ENCODE results near the gene USP6NL.

USP6NL gene

DNA sequence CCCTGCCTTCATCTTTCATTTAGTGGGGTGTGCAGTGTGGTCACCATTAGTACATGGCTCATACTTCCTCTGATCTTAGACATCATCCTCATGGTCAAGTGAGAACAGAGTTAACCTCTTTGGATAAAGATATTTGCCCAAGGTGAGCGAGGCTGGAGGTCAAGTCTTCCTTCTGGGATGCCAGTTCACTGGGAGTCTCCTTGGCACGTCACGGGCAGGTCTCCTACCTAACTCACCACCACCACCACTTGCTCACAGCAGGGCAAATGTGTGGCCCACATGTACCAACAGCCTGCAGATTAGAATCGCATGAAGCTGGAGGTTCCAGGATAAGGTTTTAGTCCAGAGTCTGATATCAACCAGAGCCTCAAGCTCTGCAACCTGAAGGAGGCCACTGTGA lies 164.6 kb downstream of the USP6NL start:
- no peaks in the 10 kb centered on the region for H3K36me3 ChIP-seq (ENCODE audit: control insufficient read depth, insufficient read depth, low read length)
- no peak overlapping the region for H3K4me3 ChIP-seq (ENCODE audit: extremely low read depth, insufficient read depth, low read length, poor library complexity, severe bottlenecking)
- H3K27ac ChIP-seq (ENCODE audit: low read depth, low read length, severe bottlenecking): no peak overlapping the region
- H3K9me3 ChIP-seq (ENCODE audit: control insufficient read depth, low read length): no peaks in the 10 kb centered on the region
- H3K4me1 ChIP-seq (ENCODE audit: control insufficient read depth, insufficient read depth, low read length, poor library complexity, severe bottlenecking): no peaks in the 10 kb centered on the region
- 89 to 96% methylated on average over 1 to 2 of the region's 4 CpGs for WGBS, 2 experiments (ENCODE audit: insufficient coverage in 2 of 2)

DNA sequence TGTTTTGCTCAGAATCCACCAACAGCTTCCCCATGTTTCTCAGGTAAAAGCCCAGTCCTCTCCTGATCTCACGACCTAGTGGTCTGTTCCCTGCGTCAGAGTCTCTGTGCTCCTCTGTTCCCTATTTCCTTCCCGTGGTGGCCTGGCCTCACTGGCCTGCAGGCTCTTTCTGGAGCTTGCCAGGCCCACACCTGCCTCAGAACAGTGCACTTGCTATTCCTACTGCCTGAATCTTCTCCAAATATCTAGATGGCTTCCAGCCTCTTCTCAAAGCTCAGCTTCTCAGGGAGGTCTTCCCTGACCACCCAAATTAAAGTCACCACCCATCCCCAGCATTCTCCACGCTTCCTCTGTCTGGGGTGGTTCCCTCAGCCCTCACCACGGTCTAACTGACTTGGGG lies 165.3 kb downstream of the USP6NL start:
- no peaks in the 10 kb centered on the region for H3K4me1 ChIP-seq (ENCODE audit: control insufficient read depth, insufficient read depth, low read length, poor library complexity, severe bottlenecking)
- no peak overlapping the region for H3K27ac ChIP-seq (ENCODE audit: low read depth, low read length, severe bottlenecking)
- no peak overlapping the region for H3K4me3 ChIP-seq (ENCODE audit: extremely low read depth, insufficient read depth, low read length, poor library complexity, severe bottlenecking)
- WGBS, 2 experiments (ENCODE audit: insufficient coverage in 2 of 2): 89 to 90% methylated on average over 3 to 5 of the region's 5 CpGs
- H3K9me3 ChIP-seq (ENCODE audit: control insufficient read depth, low read length): no peaks in the 10 kb centered on the region
- H3K36me3 ChIP-seq (ENCODE audit: control insufficient read depth, insufficient read depth, low read length): no peaks in the 10 kb centered on the region

DNA sequence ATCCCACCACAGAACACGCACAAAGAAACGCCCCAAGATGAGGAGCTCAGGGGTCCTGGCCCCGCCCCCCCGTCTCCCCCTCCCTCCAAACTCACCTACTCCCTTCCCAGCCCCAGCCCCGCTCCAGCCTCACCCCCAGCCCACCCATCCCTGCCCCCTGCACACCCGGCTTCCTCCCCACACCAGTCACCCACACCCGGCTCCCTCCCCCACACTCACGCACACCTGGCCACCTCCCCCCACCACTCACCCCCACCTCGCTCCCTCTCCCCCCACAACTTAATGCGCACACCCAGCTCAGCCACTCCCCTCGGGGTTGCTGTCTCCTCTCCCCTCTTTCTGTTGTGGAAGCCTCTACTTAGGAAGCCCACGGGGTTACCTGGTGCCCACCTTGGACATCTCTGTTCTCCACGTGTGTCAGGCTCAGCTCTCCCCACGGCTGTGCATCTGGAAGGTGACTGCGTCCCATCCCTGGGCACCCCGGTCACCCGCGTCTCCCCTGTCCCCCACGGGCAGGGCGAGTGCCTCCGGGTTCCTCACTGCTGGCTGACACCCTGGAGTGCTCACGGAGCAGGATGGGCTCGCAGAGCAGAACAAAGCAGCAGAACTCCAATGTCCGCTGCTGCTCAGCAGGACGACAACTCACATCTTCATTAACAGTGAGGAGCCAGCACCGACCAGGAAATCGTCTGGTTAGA lies 166.8 kb downstream of the USP6NL start:
- Histone ChIP-seq H3K9me3 (ENCODE audit: control insufficient read depth, low read length) (no peaks in the 10 kb centered on the region), H3K36me3 (ENCODE audit: control insufficient read depth, insufficient read depth, low read length) (no peaks in the 10 kb centered on the region), H3K4me3 (ENCODE audit: extremely low read depth, insufficient read depth, low read length, poor library complexity, severe bottlenecking) (no peak overlapping the region), H3K27ac (ENCODE audit: low read depth, low read length, severe bottlenecking) (no peak overlapping the region), H3K4me1 (ENCODE audit: control insufficient read depth, insufficient read depth, low read length, poor library complexity, severe bottlenecking) (no peaks in the 10 kb centered on the region)
- WGBS, 2 experiments (ENCODE audit: insufficient coverage in 2 of 2): 69 to 70% methylated on average over 17 to 18 of the region's 27 CpGs

DNA sequence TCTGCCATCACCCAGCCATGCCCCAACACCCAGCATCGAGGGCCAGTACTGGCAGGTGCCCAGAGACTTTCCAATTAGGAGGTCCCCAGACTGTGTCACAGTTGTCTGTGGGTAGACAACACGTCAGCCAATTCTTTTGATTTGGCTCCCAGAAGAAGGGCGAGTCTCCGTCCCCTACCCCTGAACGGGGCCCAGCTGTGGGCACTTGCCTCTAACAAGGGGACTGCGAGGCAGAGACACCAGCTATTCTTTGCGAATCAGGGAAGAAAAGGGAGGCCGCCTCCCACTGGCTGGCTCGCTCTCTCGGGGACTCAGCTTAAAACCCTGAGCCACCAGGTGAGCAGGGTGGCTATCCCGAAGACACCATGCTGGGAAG lies 167.3 kb downstream of the USP6NL start:
- no peaks in the 10 kb centered on the region for H3K4me1 ChIP-seq (ENCODE audit: control insufficient read depth, insufficient read depth, low read length, poor library complexity, severe bottlenecking)
- 93 to 94% methylated on average over 8 to 11 of the region's 11 CpGs for WGBS, 2 experiments (ENCODE audit: insufficient coverage in 2 of 2)

DNA sequence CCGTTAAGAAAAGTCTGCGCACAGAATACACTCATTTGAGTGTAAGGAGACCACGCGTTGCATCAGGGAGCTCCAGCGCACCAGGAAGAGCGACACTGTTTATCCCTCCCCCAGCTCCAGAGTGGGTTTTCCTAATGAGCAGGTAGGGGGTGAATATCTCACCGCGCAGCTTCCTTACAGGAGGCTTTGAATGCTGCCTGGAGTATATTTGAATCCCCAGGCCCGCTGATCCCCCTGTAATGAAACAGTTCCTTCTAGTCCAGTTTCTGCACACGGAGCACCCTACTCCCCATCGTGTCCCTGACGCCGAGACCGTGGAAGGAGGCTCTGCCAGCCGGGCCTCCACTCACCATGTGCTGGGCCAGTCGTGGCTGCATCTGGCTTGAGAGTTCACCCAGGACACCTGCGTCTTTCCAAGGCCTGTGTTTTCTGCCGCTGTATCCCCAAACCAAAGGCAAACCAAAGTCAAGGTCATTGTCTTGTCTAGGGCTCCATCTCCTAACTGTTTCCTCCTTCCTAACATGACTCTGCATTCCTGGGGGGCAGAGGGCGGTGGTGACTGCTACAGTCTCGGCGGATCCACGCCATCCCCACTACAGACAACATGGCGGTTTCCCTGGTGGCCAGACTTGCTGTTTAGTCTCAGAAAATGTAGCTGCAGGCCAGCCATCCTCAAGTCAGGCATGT lies 167.8 kb downstream of the USP6NL start:
- 92 to 94% methylated on average over 21 of the region's 23 CpGs for WGBS, 2 experiments (ENCODE audit: insufficient coverage in 2 of 2)
- Histone ChIP-seq H3K4me1 (ENCODE audit: control insufficient read depth, insufficient read depth, low read length, poor library complexity, severe bottlenecking) (no peaks in the 10 kb centered on the region), H3K9me3 (ENCODE audit: control insufficient read depth, low read length) (no peaks in the 10 kb centered on the region), H3K27ac (ENCODE audit: low read depth, low read length, severe bottlenecking) (no peak overlapping the region), H3K36me3 (ENCODE audit: control insufficient read depth, insufficient read depth, low read length) (no peaks in the 10 kb centered on the region), H3K4me3 (ENCODE audit: extremely low read depth, insufficient read depth, low read length, poor library complexity, severe bottlenecking) (no peak overlapping the region)

More for the DNA sequence above, 167.3 kb downstream of the USP6NL start:
- Histone ChIP-seq H3K4me3 (ENCODE audit: extremely low read depth, insufficient read depth, low read length, poor library complexity, severe bottlenecking) (no peak overlapping the region), H3K9me3 (ENCODE audit: control insufficient read depth, low read length) (no peaks in the 10 kb centered on the region), H3K27ac (ENCODE audit: low read depth, low read length, severe bottlenecking) (no peak overlapping the region), H3K36me3 (ENCODE audit: control insufficient read depth, insufficient read depth, low read length) (no peaks in the 10 kb centered on the region)

DNA sequence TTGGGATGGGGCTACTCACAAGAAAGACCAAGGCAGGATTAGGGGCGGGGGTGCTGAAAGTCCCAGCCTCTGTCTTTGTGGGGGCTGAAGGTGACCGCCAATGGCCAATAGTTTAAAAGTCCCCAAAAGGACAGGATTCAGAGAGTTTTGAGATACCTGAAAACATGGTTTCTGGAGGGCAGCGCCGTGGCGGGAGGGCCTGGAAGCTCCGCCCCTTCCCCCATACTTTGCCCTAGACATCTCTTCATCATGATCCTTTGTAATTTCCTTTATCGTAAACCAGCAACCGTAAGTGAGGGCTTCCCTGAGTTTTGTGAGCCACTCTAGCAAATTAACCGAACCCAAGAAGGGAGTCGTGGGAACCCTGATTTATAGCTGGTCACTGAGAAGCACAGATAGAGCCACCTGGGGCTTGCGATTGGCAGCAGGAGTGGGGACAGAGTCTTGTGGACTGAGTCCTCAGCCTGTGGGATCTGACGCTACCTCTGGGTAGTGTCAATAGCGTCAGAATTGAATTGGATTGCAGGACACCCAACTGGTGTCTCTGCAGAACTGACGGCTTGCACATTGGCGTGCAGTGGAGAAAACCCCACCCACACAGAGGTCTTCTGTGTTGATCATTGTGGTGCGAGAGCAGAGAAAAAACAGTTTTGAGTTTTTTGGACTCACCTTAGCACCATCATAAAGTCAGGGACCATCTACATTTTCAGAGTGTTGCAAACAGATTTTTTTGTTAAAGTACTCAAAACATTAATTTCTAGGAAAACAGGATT lies 169.3 kb downstream of the USP6NL start:
- Histone ChIP-seq H3K27ac (ENCODE audit: low read depth, low read length, severe bottlenecking) (no peak overlapping the region), H3K4me3 (ENCODE audit: extremely low read depth, insufficient read depth, low read length, poor library complexity, severe bottlenecking) (no peak overlapping the region), H3K36me3 (ENCODE audit: control insufficient read depth, insufficient read depth, low read length) (no peaks in the 10 kb centered on the region), H3K9me3 (ENCODE audit: control insufficient read depth, low read length) (no peaks in the 10 kb centered on the region), H3K4me1 (ENCODE audit: control insufficient read depth, insufficient read depth, low read length, poor library complexity, severe bottlenecking) (no peaks in the 10 kb centered on the region)
- WGBS, 2 experiments (ENCODE audit: insufficient coverage in 2 of 2): 95 to 96% methylated on average over 13 to 15 of the region's 16 CpGs

DNA sequence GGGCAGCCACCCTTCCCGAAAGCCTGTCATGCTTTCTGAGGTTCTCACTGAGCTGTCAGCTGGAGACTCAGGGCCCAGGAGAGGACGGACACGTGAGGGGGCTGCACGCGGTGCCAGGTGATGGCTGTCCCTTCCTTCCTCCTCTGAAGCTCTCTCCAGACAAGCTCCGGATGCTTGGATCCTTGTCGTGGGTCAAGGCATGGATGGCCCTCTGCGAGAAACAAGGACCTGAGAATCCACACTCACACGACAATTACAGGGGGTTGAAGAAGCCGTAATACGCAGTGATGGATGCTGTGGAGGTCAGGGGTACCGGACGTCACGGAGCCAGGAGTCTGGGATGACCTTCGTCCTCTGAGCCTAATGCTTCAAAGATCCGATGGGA lies 170.3 kb downstream of the USP6NL start:
- Histone ChIP-seq H3K4me3 (ENCODE audit: extremely low read depth, insufficient read depth, low read length, poor library complexity, severe bottlenecking) (no peak overlapping the region), H3K4me1 (ENCODE audit: control insufficient read depth, insufficient read depth, low read length, poor library complexity, severe bottlenecking) (no peaks in the 10 kb centered on the region), H3K9me3 (ENCODE audit: control insufficient read depth, low read length) (no peaks in the 10 kb centered on the region), H3K36me3 (ENCODE audit: control insufficient read depth, insufficient read depth, low read length) (no peaks in the 10 kb centered on the region), H3K27ac (ENCODE audit: low read depth, low read length, severe bottlenecking) (no peak overlapping the region)
- 90 to 95% methylated on average over 12 to 13 of the region's 16 CpGs for WGBS, 2 experiments (ENCODE audit: insufficient coverage in 2 of 2)

DNA sequence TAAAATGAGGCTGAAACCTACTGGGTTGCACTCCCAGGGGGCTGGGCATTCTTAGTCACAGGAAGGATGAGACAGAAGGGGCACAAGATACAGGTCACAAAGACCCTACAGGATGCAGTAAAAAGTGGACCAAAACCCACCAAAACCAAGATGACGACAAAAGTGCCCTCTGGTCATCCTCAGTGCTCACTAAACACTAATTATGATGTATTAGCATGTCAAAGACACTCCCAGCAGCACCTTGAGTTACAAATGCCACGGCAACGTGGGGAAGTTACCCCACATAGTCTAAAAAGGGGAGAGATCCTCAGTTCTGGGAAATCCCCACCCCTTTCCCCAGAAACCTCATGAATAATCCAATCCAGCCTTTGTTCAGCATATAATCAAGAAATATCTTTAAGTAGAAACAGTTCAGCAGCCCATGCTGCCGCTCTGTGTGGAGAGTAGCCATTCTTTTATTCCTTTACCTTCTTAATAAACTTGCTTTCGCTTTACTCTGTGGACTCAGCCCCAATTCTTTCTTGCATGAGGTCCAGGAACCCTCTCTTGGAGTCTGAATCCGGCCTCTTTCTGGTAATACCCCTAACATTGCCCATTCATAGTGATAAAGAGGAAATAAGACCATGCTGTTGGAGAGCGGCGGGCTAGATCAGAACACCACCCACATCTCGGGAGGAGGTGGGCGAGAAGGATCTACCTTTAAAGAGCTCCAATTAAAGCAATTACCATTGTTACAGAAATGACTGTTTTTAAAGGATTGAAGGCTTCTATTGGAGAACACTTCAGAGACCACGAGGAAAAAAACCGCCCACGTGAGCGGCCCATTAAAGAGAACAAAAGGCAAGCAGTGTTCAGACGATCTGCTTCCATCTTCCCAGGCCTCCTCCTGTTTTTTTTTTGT lies 170.9 kb downstream of the USP6NL start:
- peaks cover 4% of the 10 kb centered on the region for H3K4me1 ChIP-seq (ENCODE audit: control insufficient read depth, insufficient read depth, low read length, poor library complexity, severe bottlenecking)
- no peaks in the 10 kb centered on the region for H3K36me3 ChIP-seq (ENCODE audit: control insufficient read depth, insufficient read depth, low read length)
- no peak overlapping the region for H3K27ac ChIP-seq (ENCODE audit: low read depth, low read length, severe bottlenecking)
- H3K4me3 ChIP-seq (ENCODE audit: extremely low read depth, insufficient read depth, low read length, poor library complexity, severe bottlenecking): no peak overlapping the region
- 77 to 81% methylated on average over 8 to 9 of the region's 15 CpGs for WGBS, 2 experiments (ENCODE audit: insufficient coverage in 2 of 2)
- no peaks in the 10 kb centered on the region for H3K9me3 ChIP-seq (ENCODE audit: control insufficient read depth, low read length)

DNA sequence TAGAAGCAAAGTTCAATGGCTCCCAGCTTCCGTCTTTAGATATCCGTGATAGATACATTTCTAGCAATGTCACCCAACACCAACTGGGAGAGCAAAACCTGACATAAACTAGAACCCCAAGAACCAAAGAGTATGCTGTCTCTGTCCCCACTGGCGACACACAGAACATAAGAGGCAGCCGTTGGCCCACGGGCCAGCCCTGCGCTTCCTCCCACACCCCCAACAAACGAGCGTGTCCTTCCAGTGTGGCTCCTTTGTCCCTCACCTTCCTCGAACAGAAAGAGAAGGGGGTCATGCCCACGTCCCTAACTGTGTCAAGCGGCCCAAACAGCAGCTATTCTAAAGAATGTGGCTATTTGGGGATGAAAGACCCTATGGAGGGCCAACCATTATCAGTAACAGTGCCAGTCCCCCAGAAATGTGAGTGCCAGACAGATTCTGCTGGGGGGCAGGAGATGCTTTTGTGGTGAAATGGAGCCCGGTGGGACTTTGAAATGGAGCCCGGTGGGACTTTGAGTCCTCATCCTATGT lies 171.9 kb downstream of the USP6NL start:
- WGBS, 2 experiments (ENCODE audit: insufficient coverage in 2 of 2): 91 to 92% methylated on average over 5 to 8 of the region's 13 CpGs
- no peaks in the 10 kb centered on the region for H3K9me3 ChIP-seq (ENCODE audit: control insufficient read depth, low read length)
- no peak overlapping the region for H3K4me3 ChIP-seq (ENCODE audit: extremely low read depth, insufficient read depth, low read length, poor library complexity, severe bottlenecking)
- peaks cover 9% of the 10 kb centered on the region for H3K4me1 ChIP-seq (ENCODE audit: control insufficient read depth, insufficient read depth, low read length, poor library complexity, severe bottlenecking)
- H3K27ac ChIP-seq (ENCODE audit: low read depth, low read length, severe bottlenecking): no peak overlapping the region
- no peaks in the 10 kb centered on the region for H3K36me3 ChIP-seq (ENCODE audit: control insufficient read depth, insufficient read depth, low read length)

All from mesodermal cell (in vitro differentiated cells).